ENCODE data around the gene GCK.

DNA sequence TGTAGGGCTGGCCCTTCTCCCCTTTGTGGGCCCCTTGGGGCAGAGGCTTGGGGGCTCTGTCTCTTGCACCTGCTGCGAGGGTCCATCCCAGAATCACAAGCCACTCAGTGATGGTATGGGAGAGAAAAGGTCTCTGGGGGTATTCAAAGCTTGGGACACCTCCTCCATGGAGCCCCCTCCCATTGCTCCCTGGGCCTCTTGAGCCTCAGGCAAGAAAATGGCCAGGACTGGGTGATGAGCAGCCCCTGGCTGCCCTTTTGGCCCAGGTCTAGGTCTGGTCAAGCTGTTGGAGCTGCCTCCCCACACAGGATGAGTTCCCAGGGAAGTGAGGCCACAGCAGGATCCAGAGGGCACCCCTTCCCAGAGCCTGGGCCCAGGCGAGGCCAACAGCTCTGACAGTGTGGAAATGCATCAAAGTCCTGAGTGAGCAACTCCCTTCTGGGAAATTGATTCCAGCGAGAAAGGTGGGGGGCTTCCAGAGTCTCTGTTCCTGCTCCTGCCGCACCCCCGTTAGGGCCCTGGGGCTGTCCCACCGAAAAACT is 44.7 kb downstream of the GCK start:
- TF ChIP-seq NFRKB (IDR thresholded peaks at IDR 0.05) = no peak
- TF ChIP-seq FOXK2 (IDR thresholded peaks at IDR 0.05) = no peak
- TF ChIP-seq ELF4 (IDR thresholded peaks at IDR 0.05) = no peak
- no peak for TF ChIP-seq L3MBTL2 (conservative IDR thresholded peaks at IDR 0.05)
- no peak for TF ChIP-seq SP1 (IDR thresholded peaks at IDR 0.05)
- TF ChIP-seq ZNF384 (IDR thresholded peaks at IDR 0.05) = no peak
- no peak for TF ChIP-seq TARDBP (IDR thresholded peaks at IDR 0.05)
- TF ChIP-seq BHLHE40 (IDR thresholded peaks at IDR 0.05; ENCODE audit: borderline replicate concordance) = no peak
- TF ChIP-seq PKNOX1 (IDR thresholded peaks at IDR 0.05) = no peak
- no peak for TF ChIP-seq FOXM1 (IDR thresholded peaks at IDR 0.05; ENCODE audit: borderline replicate concordance)
- no peak for TF ChIP-seq ARNT (IDR thresholded peaks at IDR 0.05)
